HG02759 (cell line): Measurements from ENCODE around the gene CYFIP2.
"Not testable (repeated sequence)": the region's sequence is repeated elsewhere in the genome, so short reads cannot be mapped to it uniquely, and the experiment has no call there.

ENCODE experiments used
- ATAC-seq: cut with Tn5 transposase; IDR thresholded peaks from one replicate; pipeline ENCODE4 v1.9.1; 2021; ENCODE audit warnings: mild to moderate bottlenecking, moderate library complexity; ENCODE audit not compliant: unreplicated experiment

Gene CYFIP2

GRCh38 chr5:157265714-157266285 lies at the start of gene CYFIP2:
Gene CYFIP2, plus strand, starts transcription at chr5:157266123. Its CDS starts 19,239 bp downstream, at chr5:157285362.
- peak; percentile 89 for ATAC-seq

GRCh38 chr5:157216391-157217142 lies 49.4 kb upstream of the CYFIP2 start:
- ATAC-seq, result no peak

GRCh38 chr5:157217289-157218024 lies 48.5 kb upstream of the CYFIP2 start:
- ATAC-seq, result no peak

- peak; percentile 63 for ATAC-seq
Measured at GRCh38 chr5:157219491-157220271, 46.2 kb upstream of the CYFIP2 start.

- ATAC-seq, result no peak
Measured at GRCh38 chr5:157221959-157222358, 44.0 kb upstream of the CYFIP2 start.

- ATAC-seq, result no peak
Measured at GRCh38 chr5:157222506-157223230, 43.3 kb upstream of the CYFIP2 start.

GRCh38 chr5:157225469-157226422 lies 40.2 kb upstream of the CYFIP2 start:
- no peak for ATAC-seq

GRCh38 chr5:157230610-157231009 lies 35.3 kb upstream of the CYFIP2 start:
- ATAC-seq, result no peak

- no peak for ATAC-seq
Measured at GRCh38 chr5:157232706-157233105, 33.2 kb upstream of the CYFIP2 start.

- ATAC-seq, result no peak
Measured at GRCh38 chr5:157233515-157233914, 32.4 kb upstream of the CYFIP2 start.

- ATAC-seq, result no peak
Measured at GRCh38 chr5:157236423-157236822, 29.5 kb upstream of the CYFIP2 start.

- ATAC-seq, result no peak
Measured at GRCh38 chr5:157241483-157241882, 24.4 kb upstream of the CYFIP2 start.

- ATAC-seq, result not testable (repeated sequence)
Measured at GRCh38 chr5:157244704-157245103, 21.2 kb upstream of the CYFIP2 start.

- ATAC-seq, result no peak
Measured at GRCh38 chr5:157245476-157245875, 20.4 kb upstream of the CYFIP2 start.

GRCh38 chr5:157245886-157246285 lies 20.0 kb upstream of the CYFIP2 start:
- ATAC-seq, result no peak

- ATAC-seq, result no peak
Measured at GRCh38 chr5:157247267-157247666, 18.7 kb upstream of the CYFIP2 start.

- no peak for ATAC-seq
Measured at GRCh38 chr5:157248821-157249470, 17.0 kb upstream of the CYFIP2 start.

- peak; percentile 95 for ATAC-seq
Measured at GRCh38 chr5:157252711-157253465, 13.0 kb upstream of the CYFIP2 start.
